Inflammatory macrophage (primary cell): Measurements from ENCODE around the gene NF1.
A peak's percentile ranks its signal among the peaks of the same experiment; 100 is the strongest.
"Not testable (repeated sequence)": the region's sequence is repeated elsewhere in the genome, so short reads cannot be mapped to it uniquely, and the experiment has no call there.

Source experiments
- DNase-seq, 2 donors: peaks; one replicate each; pipeline ENCODE4 v3.0.0-alpha.2; 2020 to 2022

Gene NF1

GRCh38 chr17:31339906-31340661 is 245.3 kb downstream of the NF1 start:
- peak; percentile 43 to 52 for DNase-seq

- not testable (repeated sequence) for DNase-seq
These were observed 250.5 kb downstream of the NF1 start for GRCh38 chr17:31345191-31345747.

- DNase-seq, result no peak
These were observed 254.7 kb downstream of the NF1 start for GRCh38 chr17:31349454-31349853.

GRCh38 chr17:31355935-31356334 is 261.2 kb downstream of the NF1 start:
- no peak for DNase-seq

GRCh38 chr17:31357091-31357490 is 262.3 kb downstream of the NF1 start:
- no peak for DNase-seq

GRCh38 chr17:31357839-31358394 is 263.1 kb downstream of the NF1 start:
- DNase-seq, result no peak

- DNase-seq, result no peak
These were observed 269.2 kb downstream of the NF1 start for GRCh38 chr17:31364012-31364411.

GRCh38 chr17:31366088-31366487 is 271.3 kb downstream of the NF1 start:
- DNase-seq, result no peak

- DNase-seq, result no peak
These were observed 274.5 kb downstream of the NF1 start for GRCh38 chr17:31369266-31369665.

- DNase-seq, result peak in 1 of 2 donors; percentile 37
These were observed 276.8 kb downstream of the NF1 start for GRCh38 chr17:31371511-31372097.

- peak; percentile 82 to 88 for DNase-seq
These were observed 278.6 kb downstream of the NF1 start for GRCh38 chr17:31373150-31374093.

- peak in 1 of 2 donors; percentile 85 for DNase-seq
These were observed 279.3 kb downstream of the NF1 start for GRCh38 chr17:31374094-31374447.

- DNase-seq, result no peak
These were observed 279.7 kb downstream of the NF1 start for GRCh38 chr17:31374503-31374902.

- DNase-seq, result no peak
These were observed 283.9 kb downstream of the NF1 start for GRCh38 chr17:31378638-31379037.

- peak; percentile 59 to 75 for DNase-seq
These were observed 284.9 kb downstream of the NF1 start for GRCh38 chr17:31379597-31380205.

- DNase-seq, result no peak
These were observed 286.4 kb downstream of the NF1 start for GRCh38 chr17:31381165-31381668.

- DNase-seq, result peak; percentile 26 to 46
These were observed 288.0 kb downstream of the NF1 start for GRCh38 chr17:31382668-31383275.

- not testable (repeated sequence) for DNase-seq
These were observed 288.7 kb downstream of the NF1 start for GRCh38 chr17:31383488-31383887.

GRCh38 chr17:31385428-31386285 is 290.9 kb downstream of the NF1 start:
- no peak for DNase-seq

- no peak for DNase-seq
These were observed 291.8 kb downstream of the NF1 start for GRCh38 chr17:31386542-31387075.
